HG03378 (cell line): ENCODE measurements around the gene SDHAF4.
A peak's percentile ranks its signal among the peaks of the same experiment; 100 is the strongest.
"Not testable (repeated sequence)": the region's sequence is repeated elsewhere in the genome, so short reads cannot be mapped to it uniquely, and the experiment has no call there.

ENCODE experiments used
- ATAC-seq: cut with Tn5 transposase; IDR thresholded peaks from one replicate; pipeline ENCODE4 v1.9.1; 2021; ENCODE audit warnings: mild to moderate bottlenecking, moderate library complexity; ENCODE audit not compliant: unreplicated experiment

Gene SDHAF4

DNA sequence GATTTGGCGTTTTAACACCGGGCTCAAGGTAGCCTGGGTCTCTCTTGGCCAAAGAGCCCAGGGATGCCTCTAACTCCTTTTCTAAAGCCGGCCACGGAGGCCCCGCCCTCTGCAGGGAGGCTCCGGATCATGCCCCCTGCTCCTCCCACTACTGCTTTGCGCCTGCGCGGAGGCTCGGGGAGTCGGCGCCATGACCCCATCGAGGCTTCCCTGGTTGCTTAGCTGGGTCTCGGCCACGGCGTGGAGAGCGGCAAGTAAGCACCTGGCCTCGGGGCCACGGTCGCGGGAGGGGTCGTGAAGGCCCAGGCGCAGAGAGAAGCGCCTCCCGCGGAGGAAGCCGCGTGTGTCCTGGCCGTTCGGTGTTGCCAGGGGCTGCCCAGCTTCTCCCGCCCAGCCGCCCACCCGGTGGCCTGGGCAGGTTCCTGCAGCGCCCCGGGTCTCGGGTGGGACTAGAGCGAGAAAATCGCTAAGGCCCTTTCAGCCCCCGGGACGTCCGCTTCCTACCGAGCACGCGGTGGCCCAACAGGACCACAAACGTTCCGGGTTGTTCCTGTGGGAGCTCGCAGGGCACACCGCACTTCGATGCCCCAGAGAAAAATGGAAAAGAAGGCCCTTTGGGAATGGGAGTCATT is at the start of gene SDHAF4:
Gene SDHAF4 (plus strand): TSS at position 180 of the 632 bp plus-strand sequence. CDS start 11 bp downstream, at position 191.
- ATAC-seq, result peak; percentile 98

- no peak for ATAC-seq
These were observed 48.0 kb upstream of the SDHAF4 start for GRCh38 chr6:70518723-70519122.

GRCh38 chr6:70520575-70520974 is 46.2 kb upstream of the SDHAF4 start:
- no peak for ATAC-seq

DNA sequence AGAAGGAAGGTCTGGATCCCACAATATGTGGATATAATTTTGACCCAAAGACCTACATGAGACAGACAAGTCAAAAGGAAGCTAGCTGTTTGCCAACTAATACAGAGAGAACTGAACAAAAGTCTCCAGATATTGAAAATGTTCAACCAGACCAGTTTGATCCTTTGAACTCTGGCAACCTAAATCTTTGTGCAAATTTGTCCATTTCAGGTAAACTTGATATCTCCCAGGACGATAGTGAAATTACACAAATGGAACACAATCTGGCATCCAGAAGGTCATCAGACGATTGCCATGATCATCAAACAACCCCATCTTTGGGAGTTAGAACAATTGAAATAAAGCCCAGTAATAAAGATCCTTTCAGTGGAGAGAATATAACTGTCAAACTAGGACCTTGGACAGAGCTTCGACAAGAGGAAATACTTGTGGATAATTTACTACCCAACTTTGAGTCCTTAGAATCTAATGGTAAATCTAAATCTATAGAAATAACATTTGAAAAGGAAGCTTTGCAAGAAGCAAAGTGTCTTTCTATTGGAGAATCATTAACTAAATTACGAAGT is 41.9 kb upstream of the SDHAF4 start:
- ATAC-seq, result no peak

GRCh38 chr6:70527071-70527737 is 39.5 kb upstream of the SDHAF4 start:
- no peak for ATAC-seq

- no peak for ATAC-seq
These were observed 36.7 kb upstream of the SDHAF4 start for GRCh38 chr6:70530023-70530422.

GRCh38 chr6:70531133-70531532 is 35.6 kb upstream of the SDHAF4 start:
- no peak for ATAC-seq

DNA sequence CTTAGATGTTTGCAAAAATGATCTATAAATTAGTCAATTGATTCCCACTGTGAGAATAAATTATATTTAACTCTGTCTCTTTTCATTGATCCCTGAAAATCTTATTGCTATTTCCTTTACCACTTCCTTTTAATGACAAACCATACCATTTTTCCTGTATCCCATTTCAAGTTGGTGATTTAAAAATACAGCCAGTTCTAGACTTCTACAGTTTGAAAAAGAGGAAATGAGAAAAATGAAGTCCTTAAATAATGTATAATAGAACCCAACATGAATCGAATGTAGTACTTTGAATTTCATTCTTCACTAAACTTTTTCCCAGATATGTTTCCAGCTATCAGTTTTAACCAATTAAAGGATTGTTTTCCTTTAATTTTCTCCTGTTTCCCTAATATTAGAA is 29.5 kb upstream of the SDHAF4 start:
- ATAC-seq, result no peak

DNA sequence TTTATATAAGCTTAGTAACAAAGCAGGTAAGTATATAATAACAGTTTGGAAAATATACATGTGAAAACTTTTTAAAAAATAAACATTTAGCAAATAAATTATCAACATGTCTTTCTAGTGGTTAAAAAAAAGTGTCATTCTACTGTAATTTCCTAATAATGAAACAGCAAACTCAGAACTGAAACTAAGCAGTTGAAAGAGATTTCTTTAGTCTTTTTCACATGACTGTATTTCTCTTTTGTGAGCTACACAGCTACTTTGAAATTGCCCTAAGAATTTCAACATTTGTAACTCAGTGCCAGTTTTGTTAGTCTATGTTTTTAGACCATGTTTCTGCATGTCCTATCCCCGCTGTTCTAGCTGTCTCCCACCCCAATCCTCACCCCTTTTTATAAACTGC is 28.4 kb upstream of the SDHAF4 start:
- ATAC-seq, result peak; percentile 84

GRCh38 chr6:70547313-70547712 is 19.4 kb upstream of the SDHAF4 start:
- no peak for ATAC-seq

- ATAC-seq, result no peak
These were observed 18.8 kb upstream of the SDHAF4 start for GRCh38 chr6:70547905-70548304.

- no peak for ATAC-seq
These were observed 17.4 kb upstream of the SDHAF4 start for GRCh38 chr6:70549327-70549726.

GRCh38 chr6:70551566-70551965 is 15.2 kb upstream of the SDHAF4 start:
- no peak for ATAC-seq

GRCh38 chr6:70552286-70552940 is 14.3 kb upstream of the SDHAF4 start:
- not testable (repeated sequence) for ATAC-seq

DNA sequence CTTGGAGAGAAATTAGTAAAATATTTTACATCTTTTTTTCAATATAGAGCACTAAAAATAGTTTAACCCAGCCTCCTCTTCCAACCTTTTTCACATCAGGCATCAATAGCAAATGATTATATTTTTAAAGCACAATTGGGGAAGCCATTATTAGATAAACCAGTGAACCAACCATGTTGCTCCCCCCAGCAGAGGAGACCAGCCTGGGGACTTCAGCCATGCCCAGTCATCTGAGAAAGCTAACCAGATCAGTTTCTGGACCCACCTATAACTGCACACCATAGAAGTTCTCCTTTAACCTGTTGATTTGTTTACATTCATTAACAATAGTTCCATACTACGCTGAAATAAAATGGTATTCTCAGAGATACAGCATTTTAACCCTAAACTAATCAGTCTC is 13.8 kb upstream of the SDHAF4 start:
- ATAC-seq, result no peak

GRCh38 chr6:70557998-70558397 is 8.7 kb upstream of the SDHAF4 start:
- ATAC-seq, result peak; percentile 44

- not testable (repeated sequence) for ATAC-seq
These were observed 4.3 kb upstream of the SDHAF4 start for GRCh38 chr6:70562401-70562800.

DNA sequence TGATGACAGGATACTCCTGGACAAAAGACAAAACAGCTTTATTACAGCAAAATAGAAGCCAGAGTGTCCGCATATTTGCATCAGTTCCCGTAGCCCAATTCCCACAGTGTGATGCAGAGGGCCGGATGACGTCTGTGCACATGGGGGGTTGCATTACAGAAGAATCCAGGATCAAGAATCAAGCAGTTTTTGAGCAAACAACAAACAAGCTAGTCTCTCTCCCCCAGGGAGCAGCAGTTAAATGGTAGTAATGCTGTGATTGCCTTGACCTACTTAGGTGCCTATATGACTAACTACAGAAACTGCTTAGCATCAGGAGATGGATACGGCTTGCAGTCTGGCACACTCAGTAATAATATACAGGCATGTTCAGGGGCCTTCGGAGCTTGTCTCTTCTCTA is 3.2 kb upstream of the SDHAF4 start:
- no peak for ATAC-seq

DNA sequence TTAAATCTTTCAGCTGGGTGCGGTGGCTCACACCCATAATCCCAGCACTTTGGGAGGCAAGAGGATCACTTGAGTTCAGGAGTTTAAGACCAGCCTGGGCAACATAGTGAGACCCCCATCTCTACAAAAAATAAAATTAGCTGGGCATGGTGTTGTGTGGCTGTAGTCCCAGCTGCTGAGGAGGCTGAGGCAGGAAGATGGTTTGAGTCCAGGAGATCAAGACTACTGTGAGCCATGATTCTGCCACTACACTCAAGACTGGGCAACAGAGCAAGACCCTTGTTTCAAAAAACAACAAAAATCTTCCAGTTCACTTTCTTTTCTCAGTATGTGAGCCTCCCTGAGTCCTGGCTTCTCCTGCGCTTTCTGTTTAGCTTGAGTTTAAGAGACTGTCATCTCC is 7.9 kb downstream of the SDHAF4 start:
- no peak for ATAC-seq

- no peak for ATAC-seq
These were observed 9.3 kb downstream of the SDHAF4 start for GRCh38 chr6:70575899-70576495.

DNA sequence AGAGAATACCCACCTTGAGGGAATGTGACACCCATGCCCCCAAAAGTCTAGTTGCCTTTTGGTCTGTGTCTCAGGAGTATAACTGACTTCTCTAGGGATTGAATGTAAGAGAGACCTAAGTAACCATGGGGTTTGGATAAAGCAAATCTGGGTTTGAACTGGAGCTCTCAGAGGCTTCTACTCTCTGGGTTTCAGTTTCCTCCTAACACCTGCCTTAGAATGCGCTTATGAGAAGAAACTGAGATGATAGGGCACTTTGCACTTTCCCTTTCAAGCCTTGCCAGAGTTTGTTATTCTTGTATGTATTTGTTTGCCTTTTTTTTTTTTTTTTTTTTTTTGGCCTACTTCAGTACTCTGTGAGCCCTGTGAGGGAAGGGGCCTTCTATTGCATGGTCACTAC is 19.4 kb downstream of the SDHAF4 start:
- ATAC-seq, result peak; percentile 80
